BLaER1 treated with 17β-estradiol and CSF1 and Interleukin-3, amounts not matched to agents 10 nM and 100 nM (cell line): Measurements from ENCODE around the gene BCL11B.

ENCODE experiments used
- H3K27ac ChIP-seq, 11 experiments: shearing (Covaris generic); formaldehyde crosslinking; 2 replicates each; pipeline ENCODE4 v1.8.1; 2022
- H3K27me3 ChIP-seq, 11 experiments: shearing (Covaris generic); formaldehyde crosslinking; 2 replicates each; pipeline ENCODE4 v1.8.1; 2022
- H3K36me3 ChIP-seq, 11 experiments: shearing (Covaris generic); formaldehyde crosslinking; 2 replicates each; pipeline ENCODE4 v1.8.1; 2022
- H3K4me1 ChIP-seq, 10 experiments: shearing (Covaris generic); formaldehyde crosslinking; 2 replicates each; pipeline ENCODE4 v1.8.1; 2022
- H3K4me2 ChIP-seq, 11 experiments: shearing (Covaris generic); formaldehyde crosslinking; 2 replicates each; pipeline ENCODE4 v1.8.1; 2022
- H3K4me3 ChIP-seq, 10 experiments: shearing (Covaris generic); formaldehyde crosslinking; 2 replicates each; pipeline ENCODE4 v1.8.1; 2022
- H3K9ac ChIP-seq, 11 experiments: shearing (Covaris generic); formaldehyde crosslinking; 2 replicates each; pipeline ENCODE4 v1.8.1; 2022
- H3K9me3 ChIP-seq, 11 experiments: shearing (Covaris generic); formaldehyde crosslinking; replicated peaks in 1 of 11; 2 replicates each; pipeline ENCODE4 v1.8.1; 2022
- H4K20me1 ChIP-seq, 11 experiments: shearing (Covaris generic); formaldehyde crosslinking; 2 replicates each; pipeline ENCODE4 v1.8.1; 2022
- Cebpa-rat ChIP-seq, 11 experiments: shearing (Covaris generic); IDR thresholded peaks; 2 replicates each; pipeline ENCODE4 v1.8.1; 2022

BCL11B gene

GRCh38 chr14:99255621-99256482 lies 16.1 kb downstream of the BCL11B start:
- Histone ChIP-seq H3K27me3 (peaks cover 9 to 29% (median 22%) of the 10 kb centered on the region in 11 experiments; a peak in 21 of 22 replicates), H3K9ac (no peak overlapping the region), H3K4me1 (peaks cover 5 to 12% (median 6%) of the 10 kb centered on the region in 10 experiments), H4K20me1 (peaks cover 0 to 93% (median 15%) of the 10 kb centered on the region in 11 experiments; a peak in 13 of 22 replicates), H3K36me3 (peaks cover 0 to 27% (median 6%) of the 10 kb centered on the region in 11 experiments; a peak in 7 of 22 replicates), H3K4me2 (no peak overlapping the region), H3K4me3 (no peak overlapping the region), H3K9me3 (no peaks in the 10 kb centered on the region), H3K27ac (no peak overlapping the region)
- TF ChIP-seq Cebpa-rat (IDR thresholded peaks at IDR 0.05): no peak

- H4K20me1 ChIP-seq: peaks cover 0 to 92% (median 15%) of the 10 kb centered on the region in 11 experiments; a peak in 13 of 22 replicates
- H3K36me3 ChIP-seq: peaks cover 0 to 28% (median 6%) of the 10 kb centered on the region in 11 experiments; a peak in 7 of 22 replicates
Measured at GRCh38 chr14:99254328-99255009, 17.5 kb downstream of the BCL11B start.

GRCh38 chr14:99253890-99254289 lies 18.1 kb downstream of the BCL11B start:
- no peak overlapping the region for H3K27ac ChIP-seq
- peaks cover 0 to 15% (median 7%) of the 10 kb centered on the region in 10 experiments; a peak in 12 of 20 replicates for H3K4me1 ChIP-seq
- TF ChIP-seq Cebpa-rat (IDR thresholded peaks at IDR 0.05): no peak
- H3K4me3 ChIP-seq: no peak overlapping the region
- H3K4me2 ChIP-seq: no peak overlapping the region
- peaks cover 0 to 92% (median 15%) of the 10 kb centered on the region in 11 experiments; a peak in 14 of 22 replicates for H4K20me1 ChIP-seq
- no peaks in the 10 kb centered on the region for H3K9me3 ChIP-seq
- H3K36me3 ChIP-seq: peaks cover 0 to 33% (median 6%) of the 10 kb centered on the region in 11 experiments; a peak in 8 of 22 replicates
- H3K9ac ChIP-seq: no peak overlapping the region
- H3K27me3 ChIP-seq: peaks cover 0 to 9% (median 3%) of the 10 kb centered on the region in 11 experiments; a peak in 12 of 22 replicates

More at GRCh38 chr14:99254328-99255009, 17.5 kb downstream of the BCL11B start:
- no peak overlapping the region for H3K9ac ChIP-seq
- peaks cover 0 to 9% (median 1%) of the 10 kb centered on the region in 10 experiments; a peak in 9 of 20 replicates for H3K4me1 ChIP-seq
- H3K4me2 ChIP-seq: no peak overlapping the region
- H3K27ac ChIP-seq: no peak overlapping the region
- no peaks in the 10 kb centered on the region for H3K9me3 ChIP-seq
- H3K27me3 ChIP-seq: peaks cover 0 to 15% (median 8%) of the 10 kb centered on the region in 11 experiments; a peak in 16 of 22 replicates
- no peak overlapping the region for H3K4me3 ChIP-seq
- no peak for TF ChIP-seq Cebpa-rat (IDR thresholded peaks at IDR 0.05)

- Histone ChIP-seq H3K4me1 (peaks cover 0 to 22% (median 13%) of the 10 kb centered on the region in 10 experiments; a peak in 14 of 20 replicates), H3K9ac (no peak overlapping the region), H3K4me2 (no peak overlapping the region), H3K9me3 (no peaks in the 10 kb centered on the region), H4K20me1 (peaks cover 0 to 96% (median 16%) of the 10 kb centered on the region in 11 experiments; a peak in 16 of 22 replicates), H3K4me3 (no peak overlapping the region), H3K36me3 (peaks cover 0 to 33% (median 6%) of the 10 kb centered on the region in 11 experiments; a peak in 8 of 22 replicates), H3K27ac (no peak overlapping the region), H3K27me3 (peaks cover under 1 to 10% (median 6%) of the 10 kb centered on the region in 11 experiments; a peak in 20 of 22 replicates)
- TF ChIP-seq Cebpa-rat (IDR thresholded peaks at IDR 0.05): no peak
Measured at GRCh38 chr14:99252940-99253868, 18.8 kb downstream of the BCL11B start.

- Histone ChIP-seq H3K27me3 (peaks cover 8 to 15% (median 13%) of the 10 kb centered on the region in 11 experiments), H3K4me3 (no peak overlapping the region), H4K20me1 (peaks cover 0 to 96% (median 22%) of the 10 kb centered on the region in 11 experiments; a peak in 16 of 22 replicates), H3K9me3 (no peaks in the 10 kb centered on the region), H3K4me2 (no peak overlapping the region), H3K9ac (no peak overlapping the region), H3K36me3 (peaks cover 0 to 31% (median 5%) of the 10 kb centered on the region in 11 experiments; a peak in 8 of 22 replicates), H3K27ac (no peak overlapping the region), H3K4me1 (peaks cover under 1 to 29% (median 20%) of the 10 kb centered on the region in 10 experiments; a peak in 17 of 20 replicates)
- no peak for TF ChIP-seq Cebpa-rat (IDR thresholded peaks at IDR 0.05)
Measured at GRCh38 chr14:99252443-99252939, 19.5 kb downstream of the BCL11B start.

GRCh38 chr14:99251721-99252120 lies 20.3 kb downstream of the BCL11B start:
- Histone ChIP-seq H3K36me3 (peaks cover 0 to 23% (median 0%) of the 10 kb centered on the region in 11 experiments; a peak in 7 of 22 replicates), H3K4me2 (no peak overlapping the region), H3K4me1 (peaks cover 9 to 37% (median 28%) of the 10 kb centered on the region in 10 experiments; a peak in 19 of 20 replicates), H3K27me3 (peaks cover 15 to 22% (median 21%) of the 10 kb centered on the region in 11 experiments), H3K4me3 (no peak overlapping the region), H3K9ac (no peak overlapping the region), H4K20me1 (peaks cover 0 to 96% (median 27%) of the 10 kb centered on the region in 11 experiments; a peak in 15 of 22 replicates), H3K27ac (no peak overlapping the region), H3K9me3 (no peaks in the 10 kb centered on the region)
- TF ChIP-seq Cebpa-rat (IDR thresholded peaks at IDR 0.05): no peak

GRCh38 chr14:99250636-99251208 lies 21.3 kb downstream of the BCL11B start:
- no peak overlapping the region for H3K4me2 ChIP-seq
- peaks cover 25 to 32% (median 31%) of the 10 kb centered on the region in 11 experiments for H3K27me3 ChIP-seq
- no peak for TF ChIP-seq Cebpa-rat (IDR thresholded peaks at IDR 0.05)
- H3K27ac ChIP-seq: no peak overlapping the region
- peaks cover 0 to 96% (median 30%) of the 10 kb centered on the region in 11 experiments; a peak in 15 of 22 replicates for H4K20me1 ChIP-seq
- no peaks in the 10 kb centered on the region for H3K9me3 ChIP-seq
- peaks cover 18 to 46% (median 38%) of the 10 kb centered on the region in 10 experiments; a peak in 19 of 20 replicates for H3K4me1 ChIP-seq
- no peak overlapping the region for H3K4me3 ChIP-seq
- 0 out of 22 replicates have a peak overlapping the region, but pooled peaks of 1 of the 11 experiments have one; percentile 18 for H3K9ac ChIP-seq
- H3K36me3 ChIP-seq: peaks cover 0 to 14% (median 0%) of the 10 kb centered on the region in 11 experiments; a peak in 4 of 22 replicates
